GM19463 (cell line): ENCODE results near the gene CAPN13.

Source experiments
- ATAC-seq: cut with Tn5 transposase; IDR thresholded peaks from one replicate; pipeline ENCODE4 v1.9.1; 2021; ENCODE audit warnings: mild to moderate bottlenecking, moderate library complexity; ENCODE audit not compliant: unreplicated experiment

The CAPN13 gene

DNA sequence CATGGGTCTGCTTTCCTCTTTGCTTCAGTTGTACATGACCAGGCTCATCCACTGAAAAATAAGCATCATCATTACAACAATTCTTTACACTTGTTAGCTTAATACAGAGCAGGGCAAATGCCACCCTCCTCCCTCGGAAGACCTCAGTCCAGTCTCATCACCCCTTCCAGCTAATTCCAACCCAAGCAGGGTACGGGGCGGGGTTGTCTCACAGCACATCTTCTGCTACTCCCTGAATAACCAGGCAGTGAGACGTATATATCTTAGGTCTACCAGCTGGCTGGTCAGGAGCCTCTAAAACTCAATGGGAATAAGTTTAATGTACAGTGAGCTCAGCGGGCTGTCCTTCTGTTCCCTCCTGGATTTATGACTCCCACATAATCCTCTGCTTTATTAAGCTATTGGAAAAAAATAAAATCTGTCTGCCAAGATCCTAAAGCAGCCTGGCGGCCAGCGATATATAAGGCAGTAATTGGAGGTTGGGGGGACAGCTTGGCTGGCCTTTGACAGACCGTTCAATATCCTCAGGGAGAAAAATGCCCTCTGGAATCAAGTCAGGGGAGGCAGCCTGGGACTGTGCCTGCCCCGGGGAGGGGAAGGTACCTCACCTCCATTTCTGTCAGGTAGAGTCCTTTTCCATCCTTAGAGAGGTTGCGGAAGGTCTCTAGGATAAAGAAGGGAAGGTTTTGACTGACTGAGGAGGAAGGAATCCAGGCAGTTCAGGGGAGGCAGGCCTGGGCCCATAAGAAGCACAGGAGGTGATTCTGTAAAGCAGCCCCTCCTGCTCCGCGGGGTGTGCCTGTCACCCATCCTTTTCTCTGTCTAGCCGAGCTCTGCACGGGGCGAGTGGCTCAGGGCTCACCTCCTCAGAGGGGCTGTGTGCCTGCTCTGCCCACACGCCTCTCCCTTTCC, 76.3 kb downstream of the CAPN13 start:
- ATAC-seq = no peak

DNA sequence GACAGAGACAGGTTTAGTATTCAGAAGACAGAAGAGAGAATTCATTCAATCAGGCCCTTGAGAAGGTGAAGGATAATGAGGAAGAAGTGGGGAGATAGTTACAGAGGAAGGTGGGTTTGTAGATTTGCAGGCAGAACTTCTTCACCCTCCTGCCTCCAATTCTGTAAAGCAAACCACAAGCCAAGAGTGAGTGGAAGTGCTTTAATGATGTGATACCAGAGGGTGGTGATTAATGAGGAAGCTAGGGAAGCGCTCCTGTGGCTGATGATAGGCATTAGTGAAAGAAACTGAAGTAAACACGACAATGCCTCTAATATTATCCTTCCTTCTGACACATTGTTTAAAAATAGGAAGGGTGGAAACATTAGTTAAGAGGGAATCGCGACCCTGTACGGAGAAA, 78.2 kb downstream of the CAPN13 start:
- no peak for ATAC-seq

DNA sequence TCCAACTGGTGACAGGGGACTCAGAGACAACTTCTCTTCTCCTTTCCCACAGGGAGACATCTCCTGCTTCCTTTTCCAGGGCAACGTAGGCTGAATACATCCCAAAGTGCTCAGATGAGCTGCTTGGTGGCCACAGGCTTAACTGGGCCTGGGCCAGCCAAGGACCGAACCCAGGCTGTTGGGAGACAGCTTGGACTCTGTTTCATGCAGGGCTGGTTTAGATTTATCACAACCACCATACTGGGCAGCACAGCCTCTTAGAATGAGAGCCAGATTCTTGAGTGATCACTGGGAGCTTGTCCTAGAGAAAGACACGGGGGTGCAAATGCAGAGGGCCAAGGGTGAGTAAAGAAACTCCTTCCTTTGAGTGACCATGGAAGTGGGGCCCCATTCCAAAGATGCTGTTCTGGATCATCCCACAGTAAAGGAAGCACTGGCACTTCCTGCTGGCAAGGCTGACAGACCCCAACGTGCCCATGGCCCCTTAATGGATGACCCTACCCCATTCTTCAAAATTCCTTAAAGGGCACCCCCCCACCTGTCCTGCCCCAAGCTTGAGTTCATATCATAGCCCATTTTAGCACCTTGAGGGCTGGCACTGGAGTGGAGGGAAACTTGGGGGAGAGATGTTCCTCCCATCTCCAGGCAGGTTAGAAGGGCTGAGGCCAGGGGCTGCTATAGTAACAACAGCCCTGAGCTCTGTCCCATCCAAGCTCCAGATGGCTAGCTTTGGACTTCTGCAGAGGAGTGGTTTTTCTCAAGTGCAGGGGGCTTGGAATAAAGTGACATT, 84.1 kb downstream of the CAPN13 start:
- no peak for ATAC-seq

DNA sequence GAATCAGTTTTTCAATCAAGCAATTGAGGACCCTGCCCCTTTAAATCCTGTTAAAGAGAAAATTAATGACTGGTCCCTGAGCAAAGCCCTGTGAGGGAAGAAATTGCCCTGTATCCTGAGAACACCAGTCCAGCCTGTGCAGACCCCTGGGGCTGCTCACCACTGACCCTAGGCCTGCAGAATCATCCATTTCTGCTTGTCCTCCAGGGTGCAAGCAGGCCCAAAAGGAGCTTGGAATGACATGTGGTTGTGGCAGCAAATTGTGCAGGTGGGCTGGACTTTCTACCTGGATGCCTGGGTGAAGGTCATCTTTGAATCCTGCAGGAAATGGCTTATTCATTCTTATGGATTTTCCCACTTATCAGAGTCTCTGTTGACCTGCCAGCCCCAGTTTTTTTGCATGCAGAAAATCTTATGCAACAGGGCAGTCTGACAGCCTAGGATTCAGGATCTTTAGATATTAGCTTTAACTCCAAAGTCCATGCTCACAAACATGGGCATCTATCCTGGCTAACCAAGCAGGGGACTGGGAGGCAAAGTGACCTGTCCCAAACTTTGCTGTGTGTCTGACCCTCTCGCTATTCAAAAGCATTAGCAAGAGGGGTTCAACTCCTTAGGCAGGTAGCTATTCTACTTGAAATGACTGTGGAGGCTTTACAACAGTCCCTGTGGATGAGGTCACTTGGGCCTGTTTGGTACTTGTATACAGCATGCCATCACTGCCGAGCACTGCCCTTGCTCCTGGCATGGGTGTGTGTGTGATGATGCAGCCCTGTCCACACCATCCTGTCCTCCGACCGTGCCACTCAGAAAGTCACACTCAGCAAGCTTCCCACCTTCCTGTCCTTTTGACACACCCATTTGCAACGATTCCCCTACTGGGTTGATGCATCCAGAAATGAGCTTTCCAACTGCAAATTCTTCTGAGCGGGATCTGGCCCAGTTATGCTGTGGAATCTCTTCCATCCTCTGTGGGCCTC, 85.3 kb downstream of the CAPN13 start:
- ATAC-seq = no peak

DNA sequence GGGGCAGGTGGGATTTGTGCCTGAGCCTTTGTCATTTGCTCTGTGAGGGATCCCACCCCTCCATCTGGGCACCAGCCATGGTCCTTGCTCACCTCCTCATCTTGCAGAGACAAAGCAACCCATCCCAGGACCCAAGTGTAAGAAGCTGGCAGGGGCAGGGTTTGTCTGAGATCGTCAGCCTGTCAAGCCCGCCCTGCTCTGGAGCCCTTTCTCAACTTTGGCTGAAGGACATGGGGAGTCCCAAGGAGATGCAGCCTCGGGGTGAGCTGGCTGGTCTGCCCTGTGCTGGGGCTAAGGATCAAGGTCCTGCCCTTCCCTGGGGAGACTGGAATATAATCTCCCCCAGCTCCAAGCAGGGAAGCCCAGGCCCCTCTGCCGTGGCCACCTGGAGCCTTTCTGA, 86.0 kb downstream of the CAPN13 start:
- no peak for ATAC-seq

DNA sequence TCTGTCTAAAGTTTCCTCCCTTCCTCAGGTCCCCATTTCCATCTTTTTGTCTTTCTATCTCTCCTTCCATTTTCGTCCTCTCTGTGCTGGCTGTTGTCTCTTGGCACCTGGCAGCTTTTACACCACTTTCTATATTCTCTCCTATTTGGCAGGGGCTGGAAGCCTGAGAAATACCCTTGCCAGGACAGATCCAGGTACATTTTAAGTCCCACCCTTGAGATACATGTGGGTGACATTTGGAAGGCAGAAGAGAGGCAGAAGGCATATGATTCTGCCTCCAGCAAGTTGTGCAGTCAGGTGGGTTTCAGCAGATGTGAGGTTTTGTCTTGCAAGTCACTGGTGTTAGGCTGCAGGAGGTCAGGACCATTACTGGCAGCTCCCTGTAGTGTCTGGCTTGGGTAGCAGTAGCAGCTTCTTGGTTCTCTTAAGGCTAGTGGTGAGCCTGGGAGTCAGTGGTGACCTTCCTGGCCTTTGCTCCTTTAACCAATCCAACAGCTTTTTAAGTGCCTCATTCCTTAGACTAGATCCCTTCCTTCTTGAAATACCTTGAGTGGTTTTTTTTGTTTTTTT, 90.1 kb downstream of the CAPN13 start:
- no peak for ATAC-seq

DNA sequence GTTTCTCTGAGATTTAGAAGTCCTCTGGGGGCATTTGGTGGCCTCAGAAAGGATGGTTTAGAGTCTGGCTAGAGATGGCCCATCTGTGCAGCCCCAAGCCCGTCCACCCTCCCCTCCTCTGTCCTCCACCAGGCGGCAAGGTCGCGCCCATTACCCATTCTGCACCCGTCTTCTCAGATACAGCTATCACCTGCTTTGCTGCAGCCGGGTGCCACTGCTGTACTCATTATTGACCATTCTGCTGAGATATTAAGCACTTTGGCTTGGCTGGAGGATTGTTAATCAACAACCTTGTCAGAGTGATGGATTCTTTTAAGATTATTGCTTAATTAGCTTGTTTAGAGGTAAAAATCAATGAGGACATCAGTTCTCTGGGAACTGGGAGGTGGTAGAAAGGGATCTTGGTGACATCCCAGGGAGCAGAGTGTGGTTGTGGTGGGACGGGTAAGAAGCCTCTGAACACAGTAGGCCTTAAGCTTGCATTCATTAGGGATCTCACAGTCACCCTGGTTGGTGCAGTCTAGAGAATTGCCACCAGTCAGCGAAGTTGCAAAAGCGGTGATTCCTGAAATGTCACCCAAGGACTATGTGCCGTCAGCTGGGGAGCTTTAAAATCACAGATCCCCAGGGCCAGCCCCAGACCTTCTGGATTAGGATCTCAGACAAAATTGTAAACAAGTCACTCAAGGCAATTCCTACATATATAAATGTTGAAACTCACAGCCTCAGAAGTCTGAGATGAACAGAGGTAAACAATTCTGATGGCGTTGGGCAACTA, 90.9 kb downstream of the CAPN13 start:
- no peak for ATAC-seq

DNA sequence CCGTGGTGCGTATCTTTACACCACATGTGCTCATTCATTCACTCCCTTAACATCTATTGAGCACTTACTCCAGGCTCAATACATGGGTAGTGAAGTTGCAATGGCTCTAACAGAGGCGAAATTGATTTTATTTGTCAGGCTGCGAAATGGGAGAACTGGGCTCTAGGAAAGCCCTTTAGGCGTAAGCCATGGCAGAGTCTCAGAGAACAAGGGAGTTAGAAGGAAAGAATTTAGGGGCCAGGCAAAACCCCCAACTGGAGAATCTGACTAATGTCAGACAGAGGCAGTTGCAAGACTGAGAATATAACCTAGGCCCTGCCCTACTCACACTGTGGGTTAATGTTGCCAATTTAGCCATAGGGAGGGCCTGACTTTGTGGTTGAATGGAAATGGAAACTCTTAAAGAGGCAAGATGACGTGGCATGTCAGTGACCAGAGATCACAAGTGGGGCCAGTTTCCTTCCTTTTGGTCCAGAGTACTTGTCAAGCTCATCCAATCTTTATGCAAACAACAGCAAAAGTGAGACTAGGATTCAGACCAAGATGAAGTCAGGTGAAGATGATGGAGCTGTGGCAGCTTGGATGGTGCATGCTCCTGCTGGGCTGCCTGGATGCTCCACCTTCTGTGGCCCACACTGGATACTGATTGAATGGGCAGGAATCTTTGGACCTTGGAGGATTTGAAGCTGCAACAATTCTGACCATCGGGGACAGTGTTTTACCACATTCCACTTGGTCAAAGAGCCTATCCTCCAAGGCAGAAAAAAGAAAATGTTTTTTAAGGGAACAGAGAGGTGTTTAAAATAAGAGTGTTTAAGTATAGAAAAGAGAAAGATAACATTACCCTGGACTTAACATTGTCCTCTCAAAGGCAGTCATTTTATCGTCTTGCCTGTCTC, 92.2 kb downstream of the CAPN13 start:
- ATAC-seq = no peak

DNA sequence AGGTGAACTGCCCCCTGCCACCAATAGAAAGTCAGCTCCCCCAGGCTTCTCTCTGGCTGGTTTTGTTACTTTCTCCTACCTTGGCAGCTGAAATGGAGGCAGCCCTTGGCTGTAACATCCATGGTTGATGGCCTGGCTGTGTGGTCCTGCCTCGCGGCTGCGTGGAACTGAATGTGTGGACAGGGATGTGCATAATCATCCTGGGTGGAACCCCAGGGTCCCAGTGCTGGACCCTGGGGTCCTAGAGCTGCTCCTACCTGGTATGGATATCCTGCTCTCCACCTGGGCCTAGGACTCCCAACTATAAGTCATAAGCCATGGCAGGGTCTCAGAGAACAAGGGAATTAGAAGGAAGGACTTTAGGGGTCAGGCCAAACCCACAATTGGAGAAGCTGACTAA, 93.5 kb downstream of the CAPN13 start:
- ATAC-seq = no peak

DNA sequence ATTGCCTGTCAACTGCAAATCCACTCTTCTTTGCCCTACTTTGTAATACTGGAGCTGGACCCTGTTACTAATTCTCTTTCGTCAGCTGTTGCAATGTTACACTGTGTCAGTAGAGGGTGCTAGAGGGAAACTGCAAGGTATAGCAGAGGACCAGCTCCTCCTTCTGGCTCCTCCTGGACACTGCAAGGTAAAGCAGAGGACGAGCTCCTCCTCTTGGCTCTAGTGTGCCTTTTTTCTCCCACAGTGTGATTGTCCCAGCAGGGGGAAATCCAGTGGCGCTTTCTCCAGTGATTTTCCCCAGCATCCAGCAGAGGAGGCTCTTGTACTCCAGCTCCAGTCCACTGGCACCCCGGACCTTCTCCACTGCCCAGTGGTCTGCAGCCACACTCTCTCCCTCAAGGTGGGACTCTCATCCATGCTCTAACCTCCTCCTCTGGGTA, 95.6 kb downstream of the CAPN13 start:
- peak; percentile 69 for ATAC-seq

DNA sequence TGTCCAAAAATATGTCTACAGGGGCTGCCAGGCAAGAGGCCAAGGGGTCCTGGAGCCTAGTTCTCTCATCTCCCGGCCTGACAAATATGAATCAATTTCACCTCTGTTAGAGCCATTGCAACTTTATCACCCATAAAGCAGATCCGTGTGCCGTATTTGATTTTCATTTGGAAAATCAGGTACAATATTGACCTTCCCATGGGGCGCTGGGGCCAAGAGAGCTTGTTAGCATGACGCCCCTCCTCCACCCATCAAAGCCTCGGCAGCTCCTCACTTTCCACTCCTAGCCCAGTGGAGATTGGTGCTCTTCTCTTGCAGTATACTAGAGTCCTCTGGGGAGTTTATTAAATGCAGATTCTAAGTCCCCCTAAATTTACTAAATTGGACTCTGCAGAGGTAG, 96.8 kb downstream of the CAPN13 start:
- ATAC-seq = no peak

DNA sequence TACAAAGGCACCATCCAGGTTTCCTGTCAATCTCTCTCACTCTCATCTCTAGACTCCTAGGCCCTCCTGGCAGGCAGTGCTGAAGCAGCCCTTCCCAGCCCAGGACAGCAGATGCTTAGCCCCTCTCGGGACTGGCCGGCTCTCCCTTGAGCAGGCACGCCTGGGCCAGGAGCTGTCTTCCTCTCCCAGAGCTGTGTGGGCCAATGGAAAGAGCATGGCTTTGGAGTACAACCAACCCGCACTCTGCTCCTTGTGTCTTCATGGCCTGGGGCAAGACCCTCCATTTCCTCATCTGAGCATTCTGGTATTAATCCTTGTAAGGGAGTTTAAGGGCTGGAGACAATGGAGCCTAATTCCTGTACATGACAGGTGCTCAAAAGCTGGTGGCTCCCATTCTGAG, 97.2 kb downstream of the CAPN13 start:
- no peak for ATAC-seq

DNA sequence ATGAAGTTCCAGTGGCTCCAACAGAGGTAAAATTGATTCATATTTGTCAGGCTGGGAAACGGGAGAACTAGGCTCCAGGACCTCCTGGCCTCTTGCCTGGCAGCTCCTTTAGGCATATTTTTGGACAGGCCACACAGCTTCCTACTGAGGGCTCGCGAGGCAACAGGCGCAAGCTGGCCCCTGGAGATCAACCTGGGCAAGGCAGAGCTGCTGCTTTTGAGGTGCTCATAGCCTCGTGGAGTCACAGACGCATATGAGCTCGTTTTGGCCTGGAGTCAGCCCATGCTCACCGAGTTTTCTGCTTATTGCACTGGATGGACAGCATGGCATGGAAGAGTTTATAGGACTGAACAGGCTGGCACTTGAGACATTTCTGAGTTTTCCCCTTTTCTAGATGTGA, 97.7 kb downstream of the CAPN13 start:
- ATAC-seq = no peak

DNA sequence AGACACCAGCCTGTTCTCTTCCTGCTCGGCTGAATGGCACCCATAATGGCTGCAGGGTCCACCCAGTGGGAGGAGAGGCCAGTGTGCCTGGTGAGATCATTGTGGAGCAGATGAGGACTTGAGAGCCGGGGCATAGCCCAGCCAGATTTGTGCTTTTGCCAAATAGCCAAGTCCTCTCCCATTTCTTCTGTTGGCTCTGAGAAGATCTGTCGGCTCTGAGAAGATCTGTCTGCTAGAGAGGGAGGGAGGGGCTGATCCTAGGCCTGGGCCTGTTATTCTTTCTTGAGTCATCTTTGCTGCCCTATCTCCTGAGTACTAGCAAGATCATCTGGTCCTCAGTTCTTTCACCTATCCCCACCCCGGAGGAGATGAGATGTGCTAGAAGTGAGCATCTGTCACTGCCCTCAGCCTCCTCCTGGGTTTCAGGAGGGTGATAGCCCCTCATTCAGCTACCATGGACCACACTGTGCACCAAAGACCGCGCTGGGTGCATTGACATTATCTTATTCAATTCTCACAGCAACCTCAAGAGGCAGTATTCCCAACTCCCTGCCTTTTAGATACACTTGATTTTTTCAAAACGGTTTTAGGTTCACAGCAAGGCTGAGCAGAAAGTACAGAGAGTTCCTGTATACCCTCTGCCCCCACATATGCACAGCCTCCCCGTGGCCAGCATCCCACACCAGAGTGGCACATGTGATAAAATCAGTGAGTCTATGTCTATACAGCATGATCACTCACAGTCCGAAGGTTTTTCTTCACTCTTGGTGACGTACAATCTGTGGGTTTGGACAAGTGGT, 98.6 kb downstream of the CAPN13 start:
- ATAC-seq = no peak

DNA sequence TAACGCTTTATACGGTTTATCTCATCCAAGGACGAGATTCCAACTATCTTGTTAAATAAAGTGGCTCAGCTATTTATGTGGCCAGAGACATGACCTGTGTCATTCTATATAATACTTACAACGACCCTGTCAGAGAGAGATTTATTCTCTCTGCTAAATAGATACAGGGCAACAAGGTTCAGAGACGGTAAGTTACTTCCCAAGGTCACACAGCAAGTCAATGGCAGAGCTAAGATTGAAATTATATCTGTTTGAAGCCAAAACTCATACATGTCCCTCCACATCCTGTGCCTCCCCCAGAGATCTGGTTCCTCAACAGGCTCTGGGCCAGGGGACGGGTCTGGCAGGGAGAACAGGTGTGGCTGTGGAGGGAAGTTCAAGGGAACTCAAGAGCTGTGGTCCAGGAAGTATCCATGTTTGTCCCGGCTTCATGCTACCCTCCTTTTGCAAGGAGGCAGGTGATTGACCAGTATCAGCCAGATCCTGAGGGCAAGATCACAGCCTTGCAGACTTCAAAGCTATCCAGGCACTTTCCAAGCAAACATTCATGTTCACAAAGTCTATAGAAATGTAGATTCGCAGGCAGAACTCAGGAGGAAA, 99.8 kb downstream of the CAPN13 start:
- ATAC-seq = no peak

DNA sequence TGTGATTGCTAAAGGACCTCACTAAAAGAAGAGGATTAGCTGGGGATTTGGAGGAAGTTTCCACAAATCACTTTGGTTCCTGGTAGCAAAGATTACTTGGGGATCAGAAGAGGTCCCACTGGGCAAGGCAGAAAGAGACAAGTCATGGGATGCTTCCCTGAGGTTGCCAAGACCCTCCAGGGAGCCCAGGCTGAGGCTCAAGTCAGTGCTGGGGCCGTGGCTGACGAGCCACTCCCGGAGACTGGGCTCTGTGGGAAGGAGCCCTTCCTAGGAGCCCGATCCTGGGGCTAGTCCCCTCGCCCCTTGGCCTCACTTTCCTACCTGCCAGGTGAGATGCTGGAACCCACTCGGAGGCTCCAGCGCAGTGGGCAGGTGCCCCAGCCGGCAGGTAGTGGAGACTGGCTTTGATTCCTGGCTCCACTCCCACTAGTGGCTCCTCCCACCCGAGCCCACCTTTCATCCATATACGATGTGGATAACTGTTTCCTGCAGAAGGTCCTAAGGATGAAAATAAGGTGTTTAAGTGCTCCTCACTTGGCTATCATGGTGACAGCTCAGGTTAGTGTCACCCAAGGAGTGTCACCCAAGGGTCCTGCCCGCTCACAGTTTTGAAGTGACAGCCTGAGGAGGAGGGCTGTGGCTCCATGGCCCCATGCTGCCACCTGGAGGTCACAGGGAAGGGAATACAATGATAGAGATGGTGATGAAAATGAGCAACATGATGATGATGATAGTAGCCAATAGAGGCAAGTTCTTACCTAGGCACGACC, 100.5 kb downstream of the CAPN13 start:
- no peak for ATAC-seq
